Measurements from ENCODE around the gene OR10H2. TPM values are rescaled to one million over a fixed set of nuclear protein-coding genes. Genes with fewer than 3 reads are reported as not detected.

The OR10H2 gene
- total RNA-seq, 1 donor from 2014 or later: not detected

- Histone ChIP-seq H3K9ac (ENCODE audit: low read length) (no peak overlapping the region), H2AFZ (ENCODE audit: low read depth, low read length) (no peak overlapping the region), H3K79me2 (ENCODE audit: insufficient read depth, low read length) (no peaks in the 10 kb centered on the region), H4K20me1 (ENCODE audit: insufficient read depth, low read length) (no peaks in the 10 kb centered on the region), H3K36me3 (ENCODE audit: insufficient read depth, low read length) (no peaks in the 10 kb centered on the region), H3K27me3 (ENCODE audit: insufficient read depth, low read length) (no peaks in the 10 kb centered on the region), H3K4me3 (ENCODE audit: insufficient read depth, low read depth, low read length) (no peak overlapping the region), H3K4me2 (ENCODE audit: low read length) (no peak overlapping the region), H3K9me3 (ENCODE audit: insufficient read depth, low read depth, low read length) (peaks cover 7% of the 10 kb centered on the region), H3K27ac (ENCODE audit: low read depth, low read length) (no peak overlapping the region), H3K4me1 (ENCODE audit: insufficient read depth, low read length) (no peaks in the 10 kb centered on the region)
- DNase-seq (ENCODE audit: low read depth) (no peak), FAIRE-seq (no peak)
- H3K9me3 Mint-ChIP-seq (ENCODE audit: unreplicated experiment): peaks cover 27% of the 10 kb centered on the region
- H3K27ac Mint-ChIP-seq (ENCODE audit: unreplicated experiment): no peak overlapping the region
- no peaks in the 10 kb centered on the region for H3K4me1 Mint-ChIP-seq (ENCODE audit: low read depth, unreplicated experiment)
- H3K4me3 Mint-ChIP-seq (ENCODE audit: unreplicated experiment): no peak overlapping the region
- H3K27me3 Mint-ChIP-seq (ENCODE audit: low read depth, unreplicated experiment): no peaks in the 10 kb centered on the region
- TF ChIP-seq EZH2 (IDR thresholded peaks at IDR 0.05; ENCODE audit: insufficient read depth, low read length): no peak
- TF ChIP-seq, protein P1, sequence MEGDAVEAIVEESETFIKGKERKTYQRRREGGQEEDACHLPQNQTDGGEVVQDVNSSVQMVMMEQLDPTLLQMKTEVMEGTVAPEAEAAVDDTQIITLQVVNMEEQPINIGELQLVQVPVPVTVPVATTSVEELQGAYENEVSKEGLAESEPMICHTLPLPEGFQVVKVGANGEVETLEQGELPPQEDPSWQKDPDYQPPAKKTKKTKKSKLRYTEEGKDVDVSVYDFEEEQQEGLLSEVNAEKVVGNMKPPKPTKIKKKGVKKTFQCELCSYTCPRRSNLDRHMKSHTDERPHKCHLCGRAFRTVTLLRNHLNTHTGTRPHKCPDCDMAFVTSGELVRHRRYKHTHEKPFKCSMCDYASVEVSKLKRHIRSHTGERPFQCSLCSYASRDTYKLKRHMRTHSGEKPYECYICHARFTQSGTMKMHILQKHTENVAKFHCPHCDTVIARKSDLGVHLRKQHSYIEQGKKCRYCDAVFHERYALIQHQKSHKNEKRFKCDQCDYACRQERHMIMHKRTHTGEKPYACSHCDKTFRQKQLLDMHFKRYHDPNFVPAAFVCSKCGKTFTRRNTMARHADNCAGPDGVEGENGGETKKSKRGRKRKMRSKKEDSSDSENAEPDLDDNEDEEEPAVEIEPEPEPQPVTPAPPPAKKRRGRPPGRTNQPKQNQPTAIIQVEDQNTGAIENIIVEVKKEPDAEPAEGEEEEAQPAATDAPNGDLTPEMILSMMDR (IDR thresholded peaks at IDR 0.05; ENCODE audit: insufficient read depth, low read depth, low read length): no peak
- no peaks in the 10 kb centered on the region for H3K36me3 Mint-ChIP-seq (ENCODE audit: low read depth, unreplicated experiment)
Measured at GRCh38 chr19:15775249-15775648, 47.4 kb downstream of the OR10H2 start.

- FAIRE-seq: no peak
- no peaks in the 10 kb centered on the region for H3K27me3 ChIP-seq (ENCODE audit: insufficient read depth, low read length)
- DNase-seq (ENCODE audit: low read depth): no peak
- TF ChIP-seq EZH2 (IDR thresholded peaks at IDR 0.05; ENCODE audit: insufficient read depth, low read length): no peak
- TF ChIP-seq, protein P1 (IDR thresholded peaks at IDR 0.05; ENCODE audit: insufficient read depth, low read depth, low read length): no peak
- H3K4me1 ChIP-seq (ENCODE audit: insufficient read depth, low read length): no peaks in the 10 kb centered on the region
- no peak overlapping the region for H3K27ac ChIP-seq (ENCODE audit: low read depth, low read length)
- no peak overlapping the region for H3K4me3 Mint-ChIP-seq (ENCODE audit: unreplicated experiment)
- H3K27me3 Mint-ChIP-seq (ENCODE audit: low read depth, unreplicated experiment): no peaks in the 10 kb centered on the region
- H3K36me3 ChIP-seq (ENCODE audit: insufficient read depth, low read length): no peaks in the 10 kb centered on the region
- H3K36me3 Mint-ChIP-seq (ENCODE audit: low read depth, unreplicated experiment): peaks cover 1% of the 10 kb centered on the region
- no peaks in the 10 kb centered on the region for H3K4me1 Mint-ChIP-seq (ENCODE audit: low read depth, unreplicated experiment)
- H3K79me2 ChIP-seq (ENCODE audit: insufficient read depth, low read length): no peaks in the 10 kb centered on the region
- peaks cover 7% of the 10 kb centered on the region for H3K9me3 ChIP-seq (ENCODE audit: insufficient read depth, low read depth, low read length)
- H3K4me3 ChIP-seq (ENCODE audit: insufficient read depth, low read depth, low read length): no peak overlapping the region
- H3K27ac Mint-ChIP-seq (ENCODE audit: unreplicated experiment): no peak overlapping the region
- no peaks in the 10 kb centered on the region for H4K20me1 ChIP-seq (ENCODE audit: insufficient read depth, low read length)
- no peak overlapping the region for H3K9ac ChIP-seq (ENCODE audit: low read length)
- no peak overlapping the region for H2AFZ ChIP-seq (ENCODE audit: low read depth, low read length)
- no peak overlapping the region for H3K4me2 ChIP-seq (ENCODE audit: low read length)
- peaks cover 24% of the 10 kb centered on the region for H3K9me3 Mint-ChIP-seq (ENCODE audit: unreplicated experiment)
Measured at GRCh38 chr19:15776264-15776663, 48.4 kb downstream of the OR10H2 start.

GRCh38 chr19:15776991-15777970 is 49.5 kb downstream of the OR10H2 start:
- H3K4me3 ChIP-seq (ENCODE audit: insufficient read depth, low read depth, low read length): no peak overlapping the region
- no peak overlapping the region for H2AFZ ChIP-seq (ENCODE audit: low read depth, low read length)
- no peak overlapping the region for H3K4me3 Mint-ChIP-seq (ENCODE audit: unreplicated experiment)
- no peak overlapping the region for H3K9ac ChIP-seq (ENCODE audit: low read length)
- no peaks in the 10 kb centered on the region for H3K4me1 ChIP-seq (ENCODE audit: insufficient read depth, low read length)
- DNase-seq (ENCODE audit: low read depth) (no peak), FAIRE-seq (no peak)
- H3K9me3 Mint-ChIP-seq (ENCODE audit: unreplicated experiment): peaks cover 21% of the 10 kb centered on the region
- peaks cover 7% of the 10 kb centered on the region for H3K9me3 ChIP-seq (ENCODE audit: insufficient read depth, low read depth, low read length)
- H3K4me2 ChIP-seq (ENCODE audit: low read length): no peak overlapping the region
- H3K27me3 Mint-ChIP-seq (ENCODE audit: low read depth, unreplicated experiment): no peaks in the 10 kb centered on the region
- no peak overlapping the region for H3K27ac Mint-ChIP-seq (ENCODE audit: unreplicated experiment)
- no peaks in the 10 kb centered on the region for H3K27me3 ChIP-seq (ENCODE audit: insufficient read depth, low read length)
- H3K27ac ChIP-seq (ENCODE audit: low read depth, low read length): no peak overlapping the region
- no peak for TF ChIP-seq EZH2 (IDR thresholded peaks at IDR 0.05; ENCODE audit: insufficient read depth, low read length)
- TF ChIP-seq, protein P1 (IDR thresholded peaks at IDR 0.05; ENCODE audit: insufficient read depth, low read depth, low read length): no peak
- no peaks in the 10 kb centered on the region for H3K79me2 ChIP-seq (ENCODE audit: insufficient read depth, low read length)
- peaks cover 1% of the 10 kb centered on the region for H3K36me3 Mint-ChIP-seq (ENCODE audit: low read depth, unreplicated experiment)
- no peaks in the 10 kb centered on the region for H3K4me1 Mint-ChIP-seq (ENCODE audit: low read depth, unreplicated experiment)
- H4K20me1 ChIP-seq (ENCODE audit: insufficient read depth, low read length): no peaks in the 10 kb centered on the region
- no peaks in the 10 kb centered on the region for H3K36me3 ChIP-seq (ENCODE audit: insufficient read depth, low read length)

Data from astrocyte (in vitro differentiated cells and primary cell).